CD1c-positive myeloid dendritic cell (primary cell): ENCODE data around the gene ECE1.

ENCODE experiments used
- DNase-seq: peaks from one replicate; pipeline ENCODE4 v3.0.0-alpha.2; 2016; ENCODE audit errors: extremely low spot score

The ECE1 gene

DNA sequence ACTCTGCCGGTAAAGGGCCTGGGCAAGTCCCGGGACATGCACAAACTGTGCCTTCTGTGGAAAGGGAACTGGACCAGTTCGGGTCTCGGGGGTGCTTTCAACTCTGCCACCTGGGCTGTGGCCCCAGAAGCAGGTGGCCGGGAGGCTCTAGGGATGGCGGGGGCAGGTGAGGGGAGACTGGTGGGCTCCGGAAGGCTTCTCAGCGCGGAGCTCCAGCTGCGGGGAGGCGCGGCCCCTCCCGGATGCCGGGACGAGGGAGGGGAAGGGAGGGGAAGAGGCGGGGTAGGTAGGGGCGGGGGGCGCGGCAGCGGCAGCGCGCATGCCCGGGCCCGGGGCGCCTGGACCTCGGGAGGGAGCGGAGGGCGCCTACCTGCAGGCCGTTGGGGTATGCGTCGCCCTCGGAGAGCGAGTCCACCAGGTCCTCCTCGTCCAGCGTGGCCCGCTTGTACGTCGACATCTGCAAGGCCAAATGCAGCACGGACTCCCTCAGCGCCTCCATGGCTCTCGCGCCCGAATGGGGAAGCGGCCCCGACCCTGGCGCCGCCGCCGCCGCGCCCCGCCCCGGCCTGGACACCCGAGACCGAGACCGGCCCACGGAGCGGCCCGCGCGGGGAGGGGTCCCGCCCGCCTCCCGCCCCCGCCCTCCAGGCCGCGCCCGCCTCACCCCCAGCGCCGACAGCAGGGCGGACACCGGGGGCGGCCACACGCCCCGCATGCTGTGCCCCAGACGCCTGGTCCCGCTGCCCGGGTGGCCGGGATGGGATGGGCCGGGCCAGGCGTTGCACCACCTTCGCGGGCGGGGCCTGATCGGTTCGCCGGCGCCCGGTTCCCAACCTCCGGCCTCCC is at the start of gene ECE1:
TSS of gene ECE1 (minus strand) at position 764 of the 846 bp plus-strand sequence. CDS start at position 715, 49 bp downstream.
- DNase-seq = peak; percentile 78

DNA sequence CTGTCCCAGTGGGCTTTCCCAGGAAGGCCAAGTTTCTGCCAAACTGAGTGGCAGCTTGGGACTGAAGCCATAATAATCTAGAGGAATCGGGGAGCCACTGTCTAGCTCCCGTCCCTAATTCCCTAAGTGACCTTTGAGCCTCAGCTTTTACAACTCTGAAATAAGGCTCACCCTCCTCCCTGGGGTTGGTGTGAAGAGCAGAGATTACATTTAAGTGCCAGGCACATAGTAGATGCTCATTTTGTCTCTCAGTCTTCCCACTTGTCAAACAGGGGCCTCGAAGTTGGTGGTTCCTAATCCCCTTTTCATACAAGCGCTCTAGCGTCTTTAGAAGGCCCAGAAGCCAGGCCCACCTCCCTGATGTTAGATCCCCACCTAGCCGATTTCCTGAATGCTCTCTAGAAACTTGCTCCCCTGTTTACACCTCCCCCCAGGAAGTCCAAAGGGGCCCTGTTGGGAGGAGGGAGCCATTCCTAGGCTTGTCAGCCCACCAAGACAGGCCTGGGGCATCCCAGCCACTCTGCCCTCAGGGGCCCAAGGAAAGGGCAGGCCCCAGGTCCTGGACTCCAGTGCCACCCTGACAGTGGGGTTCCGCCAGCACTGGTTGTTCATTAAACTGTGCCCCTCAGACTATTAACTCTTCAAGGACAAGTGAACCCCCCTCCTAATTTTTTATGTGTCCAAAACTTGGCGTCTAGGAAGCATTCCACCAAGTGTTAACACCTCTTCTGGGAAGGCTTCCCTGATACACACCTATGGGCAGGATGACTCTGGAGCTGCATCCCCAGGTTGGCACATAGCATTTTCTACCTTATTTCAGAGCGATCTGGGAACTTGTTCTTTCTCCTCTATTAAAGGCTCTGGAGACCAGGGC is 49.3 kb upstream of the ECE1 start:
- DNase-seq = no peak

GRCh38 chr1:21338573-21339355 is 48.5 kb upstream of the ECE1 start:
- DNase-seq = no peak

- DNase-seq = peak; percentile 55
These were observed 47.8 kb upstream of the ECE1 start for GRCh38 chr1:21337928-21338572.

- DNase-seq = no peak
These were observed 47.2 kb upstream of the ECE1 start for GRCh38 chr1:21337454-21337927.

- no peak for DNase-seq
These were observed 46.8 kb upstream of the ECE1 start for GRCh38 chr1:21337010-21337437.

DNA sequence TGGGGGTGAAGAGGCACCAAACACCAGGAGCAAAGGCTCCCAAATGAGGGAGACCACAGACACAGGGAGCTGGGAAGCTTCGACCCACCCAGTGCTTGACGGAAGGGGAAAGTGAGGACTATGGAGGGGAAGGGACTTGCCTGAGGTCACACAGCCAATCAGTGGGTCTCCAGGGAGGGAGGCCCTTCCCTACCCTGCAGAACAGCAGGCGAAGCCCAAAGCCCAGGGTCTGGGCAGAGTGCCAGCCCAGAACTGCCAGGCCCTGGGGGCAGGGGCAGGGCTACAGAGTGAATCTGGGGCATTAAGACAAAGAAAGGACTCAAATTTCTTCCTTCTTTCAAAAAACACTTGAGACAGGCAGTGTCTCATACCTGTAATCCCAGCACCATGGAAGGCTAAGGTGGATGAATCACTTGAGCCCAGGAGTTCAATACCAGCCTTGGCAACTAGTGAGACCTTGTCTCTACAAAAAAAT is 45.5 kb upstream of the ECE1 start:
- no peak for DNase-seq

DNA sequence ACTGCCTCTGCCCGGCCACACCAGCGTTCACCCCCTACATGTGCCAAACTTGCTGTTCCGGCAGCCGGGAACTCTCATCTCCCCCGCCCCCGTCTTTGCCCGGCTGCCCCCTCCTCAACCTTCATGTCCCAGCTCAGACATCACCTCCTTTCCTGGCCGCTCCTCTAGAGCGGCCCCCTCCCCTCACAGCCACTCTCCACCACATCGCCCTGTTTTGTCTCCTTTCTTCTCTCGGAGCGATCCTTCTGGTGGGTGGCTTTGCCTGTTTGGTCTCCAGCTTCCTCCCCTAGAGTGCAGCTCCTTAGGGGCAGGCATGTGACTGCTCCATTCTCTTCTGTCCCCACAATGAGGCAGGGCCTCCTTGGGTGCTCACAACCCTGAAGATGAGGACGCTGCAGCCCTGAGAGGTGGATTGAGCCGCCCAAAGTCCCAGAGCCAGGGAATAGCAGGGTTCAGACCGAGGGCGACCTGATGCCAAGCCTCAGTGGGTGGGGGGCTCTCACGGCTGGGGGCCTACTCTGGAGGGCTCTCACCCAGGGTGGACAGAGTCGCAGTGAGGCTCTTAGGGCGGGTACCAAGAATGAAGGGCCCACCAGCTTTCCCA is 44.9 kb upstream of the ECE1 start:
- DNase-seq = no peak

GRCh38 chr1:21334214-21335087 is 44.2 kb upstream of the ECE1 start:
- peak; percentile 93 for DNase-seq

GRCh38 chr1:21333824-21334213 is 43.6 kb upstream of the ECE1 start:
- DNase-seq = no peak

DNA sequence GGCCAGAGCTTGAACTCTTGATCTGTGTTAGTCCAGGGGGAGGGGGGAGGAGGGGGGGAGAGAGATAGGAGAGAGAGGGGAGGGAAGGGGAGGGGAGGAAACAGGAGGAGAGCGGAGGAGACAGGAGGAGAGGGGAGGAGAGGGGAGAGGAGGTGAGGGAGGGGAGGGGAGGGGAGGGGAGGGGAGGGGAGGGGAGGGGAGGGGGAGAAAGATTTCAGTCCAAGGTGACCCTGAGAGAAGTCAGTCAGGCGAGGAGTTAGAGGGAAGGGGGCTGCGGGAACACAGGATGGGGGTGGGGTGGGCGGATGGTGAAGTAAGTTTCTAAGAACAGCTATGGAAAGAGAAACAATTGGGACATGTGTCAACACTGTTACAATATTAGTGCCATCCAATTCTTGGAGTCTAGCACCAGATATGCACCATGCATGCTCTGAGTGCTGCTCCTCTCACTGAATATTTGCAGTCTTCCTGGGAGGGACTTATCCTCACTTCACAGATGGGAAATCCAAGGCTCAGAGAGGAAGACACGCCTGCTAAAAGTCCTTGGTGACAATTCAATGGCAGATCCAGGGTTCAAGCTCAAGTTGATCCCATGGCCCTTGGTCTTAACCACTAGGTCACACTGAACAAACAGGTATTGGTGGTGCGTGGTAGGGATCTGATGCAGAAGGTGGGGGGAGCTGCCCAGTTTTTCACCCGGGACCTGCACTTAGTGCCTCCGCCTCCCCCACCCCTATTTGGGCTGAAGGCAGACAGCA is 42.5 kb upstream of the ECE1 start:
- peak; percentile 35 for DNase-seq

DNA sequence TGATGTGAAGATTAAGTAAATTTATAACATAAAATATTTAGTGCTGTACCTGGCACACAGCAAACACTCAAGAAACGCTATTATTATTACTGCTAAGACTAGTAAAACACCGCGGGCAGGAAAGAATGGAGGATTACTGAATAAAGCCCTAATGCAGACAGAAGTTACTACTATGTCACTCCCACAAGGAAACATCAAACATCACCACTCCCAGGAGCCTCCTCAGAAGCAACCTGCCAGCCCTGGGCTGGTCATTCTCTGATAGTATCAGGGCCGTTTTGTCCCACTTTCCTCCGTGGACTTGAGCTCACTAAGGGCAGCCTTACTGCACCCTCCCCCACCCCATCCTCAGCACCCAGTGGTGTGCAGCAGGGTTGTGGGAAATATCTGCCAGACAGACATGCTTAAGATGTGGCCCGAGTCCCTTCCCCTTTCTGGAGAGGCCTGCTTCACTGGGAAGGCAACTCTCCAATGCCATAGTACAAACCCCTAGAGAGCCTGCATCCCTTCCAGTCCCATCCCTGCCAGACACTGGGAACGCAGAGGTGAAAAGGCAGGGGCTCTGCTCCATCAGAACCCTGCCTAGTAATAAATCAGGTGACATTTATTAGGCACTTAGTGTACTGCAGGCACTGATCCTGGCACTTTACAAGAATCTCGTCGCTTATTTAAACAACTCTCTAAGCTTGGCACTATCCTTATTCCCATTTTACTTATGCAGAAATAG is 41.7 kb upstream of the ECE1 start:
- peak; percentile 33 for DNase-seq

- DNase-seq = no peak
These were observed 40.3 kb upstream of the ECE1 start for GRCh38 chr1:21330544-21330943.

- no peak for DNase-seq
These were observed 39.1 kb upstream of the ECE1 start for GRCh38 chr1:21329209-21329844.

- DNase-seq = no peak
These were observed 37.5 kb upstream of the ECE1 start for GRCh38 chr1:21327566-21328323.

DNA sequence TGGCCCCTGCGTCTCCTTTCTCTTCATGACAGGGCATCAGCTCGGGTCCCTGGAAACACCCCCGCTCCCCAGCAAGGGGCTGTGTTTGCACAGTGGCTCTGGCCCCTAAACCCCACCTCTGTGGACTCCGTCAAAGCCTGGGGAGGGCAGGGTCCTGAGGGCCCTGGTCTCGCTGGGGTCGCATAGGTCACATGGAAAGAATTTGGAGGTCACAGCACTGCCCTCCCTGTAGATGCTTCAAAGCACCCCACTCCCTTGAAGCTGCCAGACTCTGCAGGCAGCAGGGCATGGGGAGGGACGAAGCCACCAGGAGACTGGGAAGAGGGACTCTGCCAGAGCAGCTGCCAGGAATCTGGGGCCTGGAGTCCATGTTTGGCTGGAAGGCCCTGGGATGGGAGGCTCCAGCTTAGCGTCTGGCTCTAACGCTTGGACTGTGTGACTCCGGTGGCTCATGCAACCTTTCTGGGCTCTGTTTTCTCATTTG is 36.6 kb upstream of the ECE1 start:
- DNase-seq = no peak
